Stimulated activated CD4-positive, alpha-beta T cell treated with anti-CD3 and anti-CD28 coated beads, Interleukin-1b, Interleukin-23, amount 100 ng/mL, for 1 hour (primary cell): Measurements from ENCODE around the gene FGFRL1.
"Not testable (repeated sequence)": the region's sequence is repeated elsewhere in the genome, so short reads cannot be mapped to it uniquely, and the experiment has no call there.

Experiments used
- DNase-seq, 2 donors: peaks; one replicate each; pipeline ENCODE4 v3.0.0-alpha.2; 2020; ENCODE audit warnings: low read depth in 2 of 2

FGFRL1 gene

GRCh38 chr4:1039493-1040343 is 28.3 kb downstream of the FGFRL1 start:
- DNase-seq, result no peak

GRCh38 chr4:1040344-1041146 is 29.1 kb downstream of the FGFRL1 start:
- DNase-seq, result no peak

- DNase-seq, result no peak
Measured at GRCh38 chr4:1041147-1041935, 29.9 kb downstream of the FGFRL1 start.

GRCh38 chr4:1041936-1042330 is 30.5 kb downstream of the FGFRL1 start:
- no peak for DNase-seq

GRCh38 chr4:1042352-1043055 is 31.1 kb downstream of the FGFRL1 start:
- no peak for DNase-seq

- DNase-seq, result no peak
Measured at GRCh38 chr4:1043162-1043561, 31.7 kb downstream of the FGFRL1 start.

- no peak for DNase-seq
Measured at GRCh38 chr4:1043651-1044468, 32.4 kb downstream of the FGFRL1 start.

GRCh38 chr4:1044469-1045192 is 33.2 kb downstream of the FGFRL1 start:
- no peak for DNase-seq

GRCh38 chr4:1045193-1045594 is 33.8 kb downstream of the FGFRL1 start:
- no peak for DNase-seq

GRCh38 chr4:1045595-1046201 is 34.3 kb downstream of the FGFRL1 start:
- no peak for DNase-seq

- DNase-seq, result not testable (repeated sequence)
Measured at GRCh38 chr4:1046581-1047011, 35.2 kb downstream of the FGFRL1 start.

GRCh38 chr4:1047106-1047975 is 35.9 kb downstream of the FGFRL1 start:
- DNase-seq, result no peak

GRCh38 chr4:1047976-1048772 is 36.7 kb downstream of the FGFRL1 start:
- no peak for DNase-seq

- DNase-seq, result no peak
Measured at GRCh38 chr4:1048773-1049590, 37.6 kb downstream of the FGFRL1 start.

GRCh38 chr4:1049591-1049905 is 38.1 kb downstream of the FGFRL1 start:
- DNase-seq, result no peak

- DNase-seq, result no peak
Measured at GRCh38 chr4:1050486-1051213, 39.2 kb downstream of the FGFRL1 start.
